ENCODE results near the gene NAA25. TPM values are rescaled to one million over a fixed set of nuclear protein-coding genes. Genes with fewer than 3 reads are reported as not detected.
A peak's percentile ranks its signal among the peaks of the same experiment; 100 is the strongest.
"Not testable (repeated sequence)": the region's sequence is repeated elsewhere in the genome, so short reads cannot be mapped to it uniquely, and the experiment has no call there.

Gene NAA25
- total and polyA plus RNA-seq, 8 donors, result 2.3 to 72.6 (median 11.3) TPM

- intact Hi-C loops (cut with DNase I; ENCODE audit: low total_unique reads), result no loop called here
- H3K27ac ChIP-seq, result peak overlapping the region in 4 of 5 donors; percentile 95 to 100 (median 98)
- peaks cover 6 to 14% (median 12%) of the 10 kb centered on the region in 4 donors for H3K36me3 ChIP-seq
- DNase-seq, result no peak
- H3K4me1 ChIP-seq, result peaks cover 26 to 70% (median 52%) of the 10 kb centered on the region in 4 donors
- 79 to 89% (median 84%) methylated on average over 8 of the region's 8 CpGs for WGBS, 5 donors
- no peaks in the 10 kb centered on the region for H3K27me3 ChIP-seq
- peak overlapping the region in 3 of 4 donors; percentile 91 to 98 (median 92) for H3K4me3 ChIP-seq
- H3K9me3 ChIP-seq, result no peaks in the 10 kb centered on the region
- TF ChIP-seq EP300 (IDR thresholded peaks at IDR 0.05) (no peak), CTCF (IDR thresholded peaks at IDR 0.05) (no peak), POLR2AphosphoS5 (IDR thresholded peaks at IDR 0.05) (no peak), POLR2A (IDR thresholded peaks at IDR 0.05) (no peak)
These were observed 96.9 kb downstream of the NAA25 start for GRCh38 chr12:112011685-112012084.

- Histone ChIP-seq H3K27me3 (no peaks in the 10 kb centered on the region), H3K36me3 (peaks cover 0 to 4% (median 2%) of the 10 kb centered on the region in 4 donors), H3K27ac (peak overlapping the region in 1 of 5 donors; percentile 13), H3K4me3 (no peak overlapping the region), H3K4me1 (peaks cover 26 to 79% (median 56%) of the 10 kb centered on the region in 4 donors), H3K9me3 (no peaks in the 10 kb centered on the region)
- intact Hi-C loops (cut with DNase I; ENCODE audit: low total_unique reads), result no loop called here
- no peak for DNase-seq
- WGBS, 5 donors, result 89 to 100% (median 92%) methylated on average over 4 to 8 of the region's 8 CpGs
- TF ChIP-seq POLR2A (IDR thresholded peaks at IDR 0.05), result no peak
- no peak for TF ChIP-seq POLR2AphosphoS5 (IDR thresholded peaks at IDR 0.05)
- TF ChIP-seq CTCF (IDR thresholded peaks at IDR 0.05), result no peak
- no peak for TF ChIP-seq EP300 (IDR thresholded peaks at IDR 0.05)
These were observed 97.9 kb downstream of the NAA25 start for GRCh38 chr12:112010415-112011344.

GRCh38 chr12:112009596-112009995 is 99.0 kb downstream of the NAA25 start:
- H3K27ac ChIP-seq, result peak overlapping the region in 1 of 5 donors; percentile 13
- H3K9me3 ChIP-seq; intact Hi-C loops (cut with DNase I; ENCODE audit: low total_unique reads); H3K27me3 ChIP-seq; DNase-seq; H3K36me3 ChIP-seq; H3K4me3 ChIP-seq: not testable (repeated sequence)
- H3K4me1 ChIP-seq, result peaks cover 21 to 71% (median 50%) of the 10 kb centered on the region in 4 donors
- 56 to 70% (median 59%) methylated on average over 3 of the region's 3 CpGs for WGBS, 5 donors

GRCh38 chr12:112008918-112009317 is 99.7 kb downstream of the NAA25 start:
- intact Hi-C loops (cut with DNase I; ENCODE audit: low total_unique reads), result no loop called here

More at GRCh38 chr12:112008918-112009317, 99.7 kb downstream of the NAA25 start:
- Histone ChIP-seq H3K36me3 (no peaks in the 10 kb centered on the region), H3K27ac (no peak overlapping the region), H3K4me1 (peaks cover 17 to 64% (median 44%) of the 10 kb centered on the region in 4 donors), H3K4me3 (no peak overlapping the region), H3K27me3 (no peaks in the 10 kb centered on the region), H3K9me3 (no peaks in the 10 kb centered on the region)
- 36 to 59% (median 43%) methylated on average over 3 of the region's 3 CpGs for WGBS, 5 donors
- no peak for DNase-seq
- TF ChIP-seq CTCF (IDR thresholded peaks at IDR 0.05) (no peak), POLR2AphosphoS5 (IDR thresholded peaks at IDR 0.05) (no peak), POLR2A (IDR thresholded peaks at IDR 0.05) (no peak), EP300 (IDR thresholded peaks at IDR 0.05) (no peak)
